IMR-90 (cell line): ENCODE results near the gene KATNBL1. TPM values are rescaled to one million over a fixed set of nuclear protein-coding genes. Genes with fewer than 3 reads are reported as not detected.

Experiments used
- ATAC-seq: fragments of 200-7000 bp; cut with Tn5 transposase; 2 replicates; pipeline ENCODE4 v1.9.1; 2020; ENCODE audit warnings: low read depth, mild to moderate bottlenecking, moderate library complexity
- BruUV-seq: library from RNA; stranded (reverse); fragments of 400-500 nt; replicated peaks from 2 replicates; lab custom pipeline; 2021; lab: Mats Ljungman, UMichigan
- CTCF ChIA-PET: fragments of 300-600 bp; formaldehyde crosslinking; extraction: SDS; loops from one replicate; lab custom pipeline; 2021; ENCODE audit warnings: antibody characterized with exemption; lab: Yijun Ruan, JAX
- POLR2A ChIA-PET: fragments of 300-600 bp; sonication (Branson Sonifier 250); formaldehyde crosslinking; loops from one replicate; lab custom pipeline; 2022; ENCODE audit warnings: antibody characterized with exemption; ENCODE audit not compliant: unreplicated experiment; lab: Charles Lee
- DNase-seq: peaks from one replicate; pipeline ENCODE4 v3.0.0; 2013
- H2AFZ ChIP-seq: replicated peaks from 2 replicates; pipeline ENCODE3; 2013; ENCODE audit warnings: low read length, mild to moderate bottlenecking; ENCODE audit not compliant: poor library complexity
- H2AK5ac ChIP-seq: 2 replicates; pipeline ENCODE4 v1.6.1; 2013; ENCODE audit warnings: low read depth, low read length, inconsistent platforms
- H2AK9ac ChIP-seq: replicated peaks from 2 replicates; pipeline ENCODE3; 2013; ENCODE audit warnings: mild to moderate bottlenecking, low read depth, low read length, moderate library complexity; ENCODE audit not compliant: poor library complexity
- H2BK120ac ChIP-seq: 2 replicates; pipeline ENCODE4 v1.6.1; 2013; ENCODE audit warnings: low read depth, low read length, inconsistent platforms
- H2BK15ac ChIP-seq: 3 replicates; pipeline ENCODE4 v1.6.1; 2013; ENCODE audit warnings: low read depth, low read length, inconsistent platforms
- H2BK20ac ChIP-seq: 2 replicates; pipeline ENCODE4 v1.6.1; 2013; ENCODE audit warnings: low read depth, mild to moderate bottlenecking, inconsistent platforms, low read length, moderate library complexity
- H2BK5ac ChIP-seq: 2 replicates; pipeline ENCODE4 v1.6.1; 2013; ENCODE audit warnings: mild to moderate bottlenecking, low read depth, low read length, inconsistent platforms; ENCODE audit not compliant: poor library complexity, severe bottlenecking
- H3K14ac ChIP-seq: replicated peaks from 2 replicates; pipeline ENCODE4 v1.6.1; 2013; ENCODE audit warnings: low read depth, low read length, inconsistent platforms
- H3K18ac ChIP-seq: 2 replicates; pipeline ENCODE4 v1.6.1; 2013; ENCODE audit warnings: low read depth, low read length, control low read depth
- H3K23ac ChIP-seq: 2 replicates; pipeline ENCODE4 v1.6.1; 2013; ENCODE audit warnings: low read depth, low read length, inconsistent platforms
- H3K27ac ChIP-seq: 2 replicates; pipeline ENCODE4 v1.5.1; 2013; ENCODE audit warnings: mild to moderate bottlenecking, control low read depth, low read length; ENCODE audit not compliant: insufficient read depth
- H3K27me3 ChIP-seq: 2 replicates; pipeline ENCODE4 v1.6.1; 2013; ENCODE audit warnings: low read length; ENCODE audit not compliant: control insufficient read depth, insufficient read depth
- H3K36me3 ChIP-seq: 2 replicates; pipeline ENCODE4 v1.6.1; 2013; ENCODE audit warnings: low read length, mixed read lengths; ENCODE audit not compliant: control insufficient read depth, insufficient read depth
- H3K4ac ChIP-seq: 2 replicates; pipeline ENCODE4 v1.6.1; 2013; ENCODE audit warnings: low read depth, low read length, inconsistent platforms
- H3K4me1 ChIP-seq: 2 replicates; pipeline ENCODE4 v1.6.1; 2013; ENCODE audit warnings: low read length, mixed read lengths; ENCODE audit not compliant: control insufficient read depth, insufficient read depth
- H3K4me2 ChIP-seq: 2 replicates; pipeline ENCODE4 v1.6.1; 2013; ENCODE audit warnings: low read depth, mild to moderate bottlenecking, control low read depth, low read length, moderate library complexity
- H3K4me3 ChIP-seq: 2 replicates; pipeline ENCODE4 v1.5.1; 2013; ENCODE audit warnings: low read depth, mild to moderate bottlenecking, control low read depth, low read length, moderate library complexity; ENCODE audit not compliant: insufficient read depth
- H3K56ac ChIP-seq: 2 replicates; pipeline ENCODE4 v1.6.1; 2013; ENCODE audit warnings: low read length, inconsistent platforms; ENCODE audit not compliant: insufficient read depth; ENCODE audit errors: extremely low read depth
- H3K79me1 ChIP-seq, 2 experiments: 2 replicates each; pipeline ENCODE4 v1.6.1; 2013; ENCODE audit warnings: low read length in 2 of 2, inconsistent platforms in 1 of 2, low read depth in 1 of 2
- H3K9ac ChIP-seq: 2 replicates; pipeline ENCODE4 v1.6.1; 2013; ENCODE audit warnings: low read depth, low read length, control low read depth
- H3K9me1 ChIP-seq: 2 replicates; pipeline ENCODE4 v1.6.1; 2013; ENCODE audit warnings: low read length, inconsistent platforms; ENCODE audit not compliant: insufficient read depth
- H3K9me3 ChIP-seq: 2 replicates; pipeline ENCODE4 v1.6.1; 2013; ENCODE audit warnings: low read length; ENCODE audit not compliant: control insufficient read depth, insufficient read depth
- H4K20me1 ChIP-seq: 2 replicates; pipeline ENCODE4 v1.6.1; 2013; ENCODE audit warnings: low read length, inconsistent platforms; ENCODE audit not compliant: insufficient read depth
- H4K5ac ChIP-seq: 2 replicates; pipeline ENCODE4 v1.6.1; 2013; ENCODE audit warnings: mild to moderate bottlenecking, low read depth, low read length, control low read depth
- H4K8ac ChIP-seq, 2 experiments: 2 replicates each; pipeline ENCODE4 v1.6.1; 2013; ENCODE audit warnings: low read depth in 2 of 2, low read length in 2 of 2, control low read depth in 1 of 2, inconsistent platforms in 1 of 2
- H4K91ac ChIP-seq: 2 replicates; pipeline ENCODE4 v1.6.1; 2013; ENCODE audit warnings: low read depth, low read length, inconsistent platforms; ENCODE audit not compliant: insufficient read depth
- BHLHE40 ChIP-seq: fragments of 150-350 bp; IDR thresholded peaks from 2 replicates; pipeline ENCODE4 v1.6.1; 2016; ENCODE audit warnings: mild to moderate bottlenecking, low read depth, low read length
- CHD1 ChIP-seq: IDR thresholded peaks from 2 replicates; pipeline ENCODE4 v1.6.1; 2012; ENCODE audit warnings: low read depth, low read length, improper control_type of control experiment
- FOS ChIP-seq: fragments of 150-350 bp; IDR thresholded peaks from 2 replicates; pipeline ENCODE4 v1.6.1; 2016; ENCODE audit warnings: low read depth, low read length
- MAFK ChIP-seq: IDR thresholded peaks from 2 replicates; pipeline ENCODE4 v1.6.1; 2012; ENCODE audit warnings: low read depth, low read length, improper control_type of control experiment
- MAZ ChIP-seq: IDR thresholded peaks from 2 replicates; pipeline ENCODE4 v1.6.1; 2012; ENCODE audit warnings: low read depth, mild to moderate bottlenecking, low read length, improper control_type of control experiment, moderate library complexity, borderline replicate concordance
- MXI1 ChIP-seq: IDR thresholded peaks from 2 replicates; pipeline ENCODE4 v1.6.1; 2012; ENCODE audit warnings: low read depth, mild to moderate bottlenecking, low read length, moderate library complexity, borderline replicate concordance
- NFE2L2 ChIP-seq: fragments of 150-350 bp; IDR thresholded peaks from 2 replicates; pipeline ENCODE4 v1.6.1; 2016; ENCODE audit warnings: low read depth, mild to moderate bottlenecking, low read length
- SMC3 ChIP-seq: fragments of 150-350 bp; IDR thresholded peaks from 2 replicates; pipeline ENCODE4 v1.6.1; 2016; ENCODE audit warnings: low read depth, mild to moderate bottlenecking, antibody characterized with exemption, low read length, moderate library complexity
- WGBS, 2 experiments: methylation state at CpG; one replicate each; pipeline versions ENCODE4 v1.1.5 to v1.1.7; 2013; ENCODE audit warnings: missing lambda C conversion rate in 2 of 2; ENCODE audit not compliant: insufficient read length in 1 of 2; ENCODE audit errors: extremely low coverage in 2 of 2; 5-methylcytosine and 5-hydroxymethylcytosine counted together
- dilution Hi-C: fragments of 300-500 bp; cut with HindIII; formaldehyde crosslinking; loops from one replicate; pipeline ENCODE4 v1.14.3; 2018; ENCODE audit warnings: low sequenced_read_pairs; ENCODE audit not compliant: unreplicated experiment
- in situ Hi-C: fragments of 300-500 bp; cut with MboI; formaldehyde crosslinking; loops from 3 replicates; pipeline ENCODE4 v1.14.3; 2019; ENCODE audit warnings: low sequenced_read_pairs, inconsistent platforms, mixed read lengths
- intact Hi-C: fragments of 100-400 bp; cut with micrococcal nuclease; formaldehyde crosslinking; loops from 2 replicates; pipeline ENCODE4 v1.10.0; 2022
- polyA plus RNA-seq, 3 experiments: library from polyadenylated mRNA; depleted of rRNA; stranded (reverse); fragments of >200 nt; gene quantifications; 2 replicates each; pipeline ENCODE4 v1.2.3, GENCODE V29; 2012; ENCODE audit warnings: low replicate concordance in 1 of 3
- total RNA-seq: library from RNA; depleted of rRNA; stranded (reverse); fragments of >200 nt; gene quantifications from 2 replicates; pipeline ENCODE4 v1.2.3, GENCODE V29; 2012
- TF ChIP-seq, protein P1 (sequence below): fragments of 150-350 bp; IDR thresholded peaks from 2 replicates; pipeline ENCODE4 v1.6.1; 2016; ENCODE audit warnings: low read depth, mild to moderate bottlenecking, low read length, moderate library complexity, borderline replicate concordance

KATNBL1 gene
- total and polyA plus RNA-seq, 2 of the 4 experiments (the other 2 are of a cell fraction), result 17.1 to 24.0 TPM

DNA sequence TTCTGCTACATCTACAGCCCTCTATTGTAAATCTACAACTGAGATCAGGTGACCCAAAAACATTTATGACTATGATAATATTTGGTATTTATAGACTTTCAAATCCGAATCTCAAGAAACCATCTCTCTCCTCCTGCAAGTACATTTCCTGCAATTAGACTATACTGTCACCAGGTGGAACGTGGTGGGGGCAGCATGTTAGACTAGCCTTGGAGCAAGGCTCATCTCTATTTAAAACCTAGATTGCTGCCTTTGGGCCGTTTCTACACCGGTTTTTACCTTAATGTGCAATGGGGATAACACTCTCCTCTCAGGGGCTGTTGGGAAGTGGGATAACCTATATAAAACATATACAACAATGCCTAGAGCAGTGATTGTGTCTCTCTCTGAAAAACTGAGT lies 3.8 kb upstream of the KATNBL1 start:
- BruUV-seq, result no TSS peak
- H3K14ac ChIP-seq, result no peak overlapping the region
- no peak overlapping the region for H3K18ac ChIP-seq
- no peak overlapping the region for H2BK5ac ChIP-seq
- no peak overlapping the region for H2AFZ ChIP-seq
- H2BK15ac ChIP-seq, result no peak overlapping the region
- TF ChIP-seq MXI1 (no peak), SMC3 (no peak), MAZ (no peak), FOS (no peak), MAFK (no peak), BHLHE40 (no peak), NFE2L2 (no peak), CHD1 (no peak)
- TF ChIP-seq, protein P1, sequence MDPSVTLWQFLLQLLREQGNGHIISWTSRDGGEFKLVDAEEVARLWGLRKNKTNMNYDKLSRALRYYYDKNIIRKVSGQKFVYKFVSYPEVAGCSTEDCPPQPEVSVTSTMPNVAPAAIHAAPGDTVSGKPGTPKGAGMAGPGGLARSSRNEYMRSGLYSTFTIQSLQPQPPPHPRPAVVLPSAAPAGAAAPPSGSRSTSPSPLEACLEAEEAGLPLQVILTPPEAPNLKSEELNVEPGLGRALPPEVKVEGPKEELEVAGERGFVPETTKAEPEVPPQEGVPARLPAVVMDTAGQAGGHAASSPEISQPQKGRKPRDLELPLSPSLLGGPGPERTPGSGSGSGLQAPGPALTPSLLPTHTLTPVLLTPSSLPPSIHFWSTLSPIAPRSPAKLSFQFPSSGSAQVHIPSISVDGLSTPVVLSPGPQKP, result no peak
- CTCF ChIA-PET, result no interaction called here
- peaks cover 0 to 4% of the 10 kb centered on the region in 2 experiments; a peak in 1 of 4 replicates for H3K79me1 ChIP-seq
- DNase-seq, result no peak
- in situ Hi-C loops (loop anchor here (5.0 to 10.0 kb wide), 2 partner anchors 111 to 149 kb away; partner anchors contain the start of genes EMC7 and PGBD4), dilution Hi-C loops (no loop called here), intact Hi-C loops (no loop called here)
- no peak overlapping the region for H3K23ac ChIP-seq
- H2AK9ac ChIP-seq, result no peak overlapping the region
- no peak overlapping the region for H4K8ac ChIP-seq
- H3K4me1 ChIP-seq, result no peaks in the 10 kb centered on the region
- H3K4ac ChIP-seq, result no peak overlapping the region
- H2AK5ac ChIP-seq, result no peak overlapping the region
- no peak overlapping the region for H3K4me3 ChIP-seq
- no peak overlapping the region for H3K27ac ChIP-seq
- H4K5ac ChIP-seq, result no peak overlapping the region
- ATAC-seq, result no peak
- H3K36me3 ChIP-seq, result no peaks in the 10 kb centered on the region
- WGBS, 2 experiments, result no CpG with 5 or more reads among the region's 4 CpGs
- H3K9me1 ChIP-seq, result peaks cover 2% of the 10 kb centered on the region; the same call in 1 of the 2 replicates
- H3K9me3 ChIP-seq, result no peaks in the 10 kb centered on the region
- H3K9ac ChIP-seq, result no peak overlapping the region
- no peak overlapping the region for H3K56ac ChIP-seq
- POLR2A ChIA-PET, result no interaction called here
- H3K27me3 ChIP-seq, result no peaks in the 10 kb centered on the region
- no peak overlapping the region for H3K4me2 ChIP-seq
- no peak overlapping the region for H2BK20ac ChIP-seq
- no peaks in the 10 kb centered on the region for H4K20me1 ChIP-seq
- H2BK120ac ChIP-seq, result no peak overlapping the region
- no peak overlapping the region for H4K91ac ChIP-seq
